B cell (primary cell): Measurements from ENCODE around the gene EXOSC10. TPM values are rescaled to one million over a fixed set of nuclear protein-coding genes. Genes with fewer than 3 reads are reported as not detected.

Experiments used
- ATAC-seq: fragments of 200-7000 bp; cut with Tn5 transposase; one replicate; pipeline ENCODE4 v1.10.0; 2021; ENCODE audit warnings: low read depth, mild to moderate bottlenecking, moderate number of reproducible peaks, moderate library complexity
- CTCF ChIA-PET: fragments of 350-600 bp; sonication (Branson Sonifier 250); formaldehyde crosslinking; loops from one replicate; lab custom pipeline; 2021; ENCODE audit warnings: antibody characterized with exemption, inconsistent platforms; lab: Charles Lee
- POLR2A ChIA-PET: fragments of 350-600 bp; sonication (Branson Sonifier 250); formaldehyde crosslinking; loops from one replicate; lab custom pipeline; 2021; ENCODE audit warnings: antibody characterized with exemption; lab: Charles Lee
- DNase-seq: peaks from one replicate; pipeline ENCODE4 v3.0.0; 2013
- H2AFZ ChIP-seq: 2 replicates; pipeline ENCODE4 v1.6.1; 2012; ENCODE audit warnings: mild to moderate bottlenecking, low read depth, low read length; ENCODE audit not compliant: insufficient read depth, poor library complexity, severe bottlenecking
- H3K27ac ChIP-seq, 2 donors: 1 replicate in 1 of 2; 2 replicates in 1 of 2; pipeline ENCODE4 v1.5.1; 2012 to 2013; ENCODE audit warnings: low read length in 2 of 2, mild to moderate bottlenecking in 2 of 2, moderate library complexity in 1 of 2
- H3K27me3 ChIP-seq, 4 experiments: fragments of 200-600 bp in 1 of 4; sonication (generic) in 1 of 4; replicated peaks in 1 of 4; 1 replicate in 2 of 4; 2 replicates in 2 of 4; pipeline versions ENCODE4 v1.6.1 to v1.7.0; 2013 to 2016; ENCODE audit warnings: low read length in 3 of 4, mild to moderate bottlenecking in 2 of 4, mixed read lengths in 1 of 4, moderate library complexity in 1 of 4; ENCODE audit not compliant: insufficient read depth in 4 of 4, control insufficient read depth in 3 of 4; ENCODE audit errors: control extremely low read depth in 1 of 4
- H3K36me3 ChIP-seq, 2 experiments: replicated peaks in 1 of 2; 1 replicate in 1 of 2; 2 replicates in 1 of 2; pipeline versions ENCODE4 v1.6.1 to v1.7.1; 2013; ENCODE audit warnings: low read length in 1 of 2; ENCODE audit not compliant: insufficient read depth in 2 of 2, control insufficient read depth in 1 of 2; ENCODE audit errors: control extremely low read depth in 1 of 2, extremely low read depth in 1 of 2
- H3K4me1 ChIP-seq, 2 donors: fragments of 200-600 bp in 1 of 2; sonication (generic) in 1 of 2; 1 replicate in 1 of 2; 2 replicates in 1 of 2; pipeline versions ENCODE4 v1.5.1 to v1.6.1; 2013 to 2017; ENCODE audit warnings: low read length in 2 of 2; ENCODE audit not compliant: control insufficient read depth in 2 of 2, insufficient read depth in 2 of 2
- H3K4me2 ChIP-seq: replicated peaks from 2 replicates; pipeline ENCODE3; 2012; ENCODE audit warnings: mild to moderate bottlenecking, low read depth, low read length; ENCODE audit not compliant: poor library complexity, severe bottlenecking
- H3K4me3 ChIP-seq, 5 experiments: fragments of 200-600 bp in 1 of 5; sonication (generic) in 1 of 5; 1 replicate in 3 of 5; 2 replicates in 2 of 5; pipeline versions ENCODE4 v1.5.1 to v1.7.0; 2011 to 2016; ENCODE audit warnings: low read length in 4 of 5, mild to moderate bottlenecking in 4 of 5, low read depth in 2 of 5, control low read depth in 1 of 5, moderate library complexity in 1 of 5; ENCODE audit not compliant: insufficient read depth in 1 of 5; ENCODE audit errors: control extremely low read depth in 1 of 5, extremely low read depth in 1 of 5
- H3K79me2 ChIP-seq: fragments of 200-600 bp; sonication (generic); one replicate; pipeline ENCODE4 v1.6.0; 2016; ENCODE audit warnings: low read length; ENCODE audit not compliant: control insufficient read depth, insufficient read depth
- H3K9ac ChIP-seq: fragments of 200-600 bp; sonication (generic); 2 replicates; pipeline ENCODE4 v1.6.1; 2017; ENCODE audit warnings: mild to moderate bottlenecking, low read length, moderate library complexity
- H3K9me3 ChIP-seq, 3 donors: one replicate each; pipeline versions ENCODE4 v1.6.1 to v1.7.1; 2013; ENCODE audit warnings: low read length in 2 of 3; ENCODE audit not compliant: control insufficient read depth in 2 of 3, insufficient read depth in 1 of 3; ENCODE audit errors: control extremely low read depth in 1 of 3
- H4K20me1 ChIP-seq: 2 replicates; pipeline ENCODE4 v1.6.0; 2012; ENCODE audit warnings: mild to moderate bottlenecking, low read length; ENCODE audit not compliant: insufficient read depth, control insufficient read depth, poor library complexity, severe bottlenecking
- H3K27ac Mint-ChIP-seq: one replicate; pipeline ENCODE4 v1.8.0; 2021; ENCODE audit warnings: mixed read lengths
- H3K27me3 Mint-ChIP-seq: one replicate; pipeline ENCODE4 v1.8.0; 2021; ENCODE audit warnings: mixed read lengths
- H3K4me1 Mint-ChIP-seq: one replicate; pipeline ENCODE4 v1.8.0; 2021; ENCODE audit warnings: mixed read lengths
- H3K4me3 Mint-ChIP-seq: one replicate; pipeline ENCODE4 v1.8.0; 2021; ENCODE audit warnings: mixed read lengths
- H3K9me3 Mint-ChIP-seq: one replicate; pipeline ENCODE4 v1.8.0; 2022; ENCODE audit warnings: mixed read lengths; ENCODE audit not compliant: insufficient read depth
- EZH2 ChIP-seq: IDR thresholded peaks from 2 replicates; pipeline ENCODE4 v1.6.1; 2012; ENCODE audit warnings: borderline replicate concordance, low read depth, mild to moderate bottlenecking, moderate library complexity, low read length; ENCODE audit not compliant: insufficient read depth, poor library complexity, severe bottlenecking
- WGBS: methylation state at CpG from one replicate; pipeline ENCODE4 v1.1.5; 2013; ENCODE audit warnings: missing lambda C conversion rate; ENCODE audit not compliant: insufficient coverage; 5-methylcytosine and 5-hydroxymethylcytosine counted together
- intact Hi-C: fragments of 100-400 bp; cut with micrococcal nuclease; formaldehyde crosslinking; loops from one replicate; pipeline ENCODE4 v1.10.0; 2022
- polyA plus RNA-seq: library from polyadenylated mRNA; depleted of rRNA; stranded (reverse); fragments of >200 nt; gene quantifications from 2 replicates; pipeline ENCODE4 v1.2.3, GENCODE V29; 2012
- total RNA-seq, 2 donors: library from RNA; stranded (reverse); fragments of 120-200 nt in 1 of 2; gene quantifications; 1 replicate in 1 of 2; 2 replicates in 1 of 2; pipeline versions ENCODE4 v1.2.3 to v1.2.4, GENCODE V29; 2013 to 2022
- TF ChIP-seq, protein P1 (sequence below): fragments of 200-600 bp; IDR thresholded peaks from one replicate; pipeline ENCODE4 v1.8.0; 2022; ENCODE audit warnings: antibody characterized with exemption, mild to moderate bottlenecking

Gene EXOSC10
- total and polyA plus RNA-seq, 2 donors (not counting 1 experiment from before 2014, with no cell fraction given), result 83.4 to 119 TPM

DNA sequence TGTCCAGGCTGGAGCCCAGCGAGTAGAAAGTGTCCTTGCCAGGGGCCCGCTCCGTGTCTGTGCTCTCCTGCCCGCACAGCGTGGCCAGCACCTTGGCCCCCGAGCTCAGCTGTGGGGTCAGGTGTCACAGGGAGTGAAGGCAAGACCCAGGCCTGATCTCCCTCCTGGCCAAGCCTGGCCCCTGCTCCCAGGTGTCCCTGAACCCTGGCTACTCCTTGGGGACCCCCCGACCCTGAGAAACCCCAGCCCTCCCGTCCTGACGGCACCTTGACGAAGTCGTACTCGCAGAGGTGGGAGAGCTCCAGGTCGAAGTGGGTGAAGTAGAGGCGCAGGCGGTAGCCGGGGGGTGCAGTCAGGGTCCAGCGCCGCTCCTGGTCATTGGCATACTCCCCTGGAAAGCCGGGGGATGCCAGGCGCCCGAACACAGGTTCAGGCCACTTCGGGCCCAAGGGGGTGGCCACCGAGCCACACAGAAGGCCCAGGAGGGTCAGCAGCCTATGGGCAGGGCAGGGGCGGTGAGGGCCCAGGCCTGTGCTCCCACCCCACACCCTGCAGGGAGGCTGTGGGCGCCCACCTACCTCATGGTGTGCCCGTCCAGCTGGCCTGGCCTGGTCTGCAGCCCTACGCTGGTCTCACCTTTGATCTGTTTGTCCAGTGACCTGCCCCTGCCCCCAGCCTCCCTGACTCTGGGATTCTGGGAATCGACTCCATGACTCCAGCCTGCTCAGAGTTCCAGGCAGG, 52.9 kb downstream of the EXOSC10 start, which contains the start of gene MASP2:
MASP2 (minus strand) TSS at position 615 of the 741 bp plus-strand sequence; CDS start at position 583, 32 bp downstream.
- H3K79me2 ChIP-seq, result no peaks in the 10 kb centered on the region
- H2AFZ ChIP-seq, result no peak within 1 kb of the TSS
- Mint-ChIP-seq H3K4me3 (no peak within 1 kb of the TSS), H3K27ac (no peak within 1 kb of the TSS), H3K27me3 (no peaks in the 10 kb centered on the region), H3K4me1 (peaks cover 3% of the 10 kb centered on the region), H3K9me3 (no peaks in the 10 kb centered on the region)
- TF ChIP-seq, protein P1, sequence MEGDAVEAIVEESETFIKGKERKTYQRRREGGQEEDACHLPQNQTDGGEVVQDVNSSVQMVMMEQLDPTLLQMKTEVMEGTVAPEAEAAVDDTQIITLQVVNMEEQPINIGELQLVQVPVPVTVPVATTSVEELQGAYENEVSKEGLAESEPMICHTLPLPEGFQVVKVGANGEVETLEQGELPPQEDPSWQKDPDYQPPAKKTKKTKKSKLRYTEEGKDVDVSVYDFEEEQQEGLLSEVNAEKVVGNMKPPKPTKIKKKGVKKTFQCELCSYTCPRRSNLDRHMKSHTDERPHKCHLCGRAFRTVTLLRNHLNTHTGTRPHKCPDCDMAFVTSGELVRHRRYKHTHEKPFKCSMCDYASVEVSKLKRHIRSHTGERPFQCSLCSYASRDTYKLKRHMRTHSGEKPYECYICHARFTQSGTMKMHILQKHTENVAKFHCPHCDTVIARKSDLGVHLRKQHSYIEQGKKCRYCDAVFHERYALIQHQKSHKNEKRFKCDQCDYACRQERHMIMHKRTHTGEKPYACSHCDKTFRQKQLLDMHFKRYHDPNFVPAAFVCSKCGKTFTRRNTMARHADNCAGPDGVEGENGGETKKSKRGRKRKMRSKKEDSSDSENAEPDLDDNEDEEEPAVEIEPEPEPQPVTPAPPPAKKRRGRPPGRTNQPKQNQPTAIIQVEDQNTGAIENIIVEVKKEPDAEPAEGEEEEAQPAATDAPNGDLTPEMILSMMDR, result no peak
- no peak for TF ChIP-seq EZH2
- H3K4me2 ChIP-seq, result no peak within 1 kb of the TSS
- intact Hi-C loops, result no loop called here
- CTCF ChIA-PET, result interaction anchor here (0.6 to 2.2 kb wide), 2 partner anchors 9 kb away, joined by 3 to 12 read pairs; no protein-coding TSS in a partner anchor
- no peak within 1 kb of the TSS for H3K27ac ChIP-seq
- H3K9me3 ChIP-seq, result no peaks in the 10 kb centered on the region
- peaks cover 0 to 2% of the 10 kb centered on the region in 2 donors for H3K4me1 ChIP-seq
- no peak within 1 kb of the TSS for H3K9ac ChIP-seq
- no peak for DNase-seq
- H3K4me3 ChIP-seq, result no peak within 1 kb of the TSS
- H3K27me3 ChIP-seq, result no peaks in the 10 kb centered on the region
- WGBS, result 94% methylated on average over 28 of the region's 28 CpGs
- POLR2A ChIA-PET, result no interaction called here
- H3K36me3 ChIP-seq, result no peaks in the 10 kb centered on the region
- no peak for ATAC-seq
- no peaks in the 10 kb centered on the region for H4K20me1 ChIP-seq

DNA sequence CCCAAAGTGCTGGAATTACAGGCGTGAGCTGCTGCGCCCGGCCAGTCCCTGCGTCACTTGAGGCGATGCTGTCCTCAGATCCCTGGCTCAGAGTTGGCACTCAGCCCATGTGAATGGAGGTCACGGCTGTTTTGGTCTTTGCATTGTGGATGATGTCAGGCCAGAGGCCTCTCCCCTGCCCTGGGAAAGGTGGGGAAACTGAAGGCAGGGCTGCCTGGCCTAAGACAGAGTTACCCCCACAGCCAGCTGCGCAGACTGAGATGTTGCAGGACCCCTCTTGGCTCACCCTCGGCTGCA, 53.5 kb downstream of the EXOSC10 start:
- H3K36me3 ChIP-seq, result no peaks in the 10 kb centered on the region
- WGBS, result 98% methylated on average over 8 of the region's 8 CpGs
- H3K4me3 ChIP-seq, result no peak overlapping the region
- H3K4me2 ChIP-seq, result no peak overlapping the region
- TF ChIP-seq EZH2, result no peak
- TF ChIP-seq, protein P1, result no peak
- H2AFZ ChIP-seq, result no peak overlapping the region
- no peaks in the 10 kb centered on the region for H3K79me2 ChIP-seq
- H3K27me3 ChIP-seq, result no peaks in the 10 kb centered on the region
- intact Hi-C loops, result no loop called here
- no peaks in the 10 kb centered on the region for H3K4me1 ChIP-seq
- Mint-ChIP-seq H3K9me3 (no peaks in the 10 kb centered on the region), H3K27me3 (no peaks in the 10 kb centered on the region), H3K4me3 (no peak overlapping the region), H3K4me1 (no peaks in the 10 kb centered on the region), H3K27ac (no peak overlapping the region)
- ATAC-seq (no peak), DNase-seq (no peak)
- POLR2A ChIA-PET, result no interaction called here
- H3K27ac ChIP-seq, result no peak overlapping the region
- CTCF ChIA-PET, result interaction anchor here (2.2 kb wide), 1 partner anchor 9 kb away, joined by 12 read pairs; no protein-coding TSS in a partner anchor
- no peaks in the 10 kb centered on the region for H3K9me3 ChIP-seq
- no peaks in the 10 kb centered on the region for H4K20me1 ChIP-seq
- no peak overlapping the region for H3K9ac ChIP-seq
